Measurements from ENCODE around the gene SEC14L5. TPM values are rescaled to one million over a fixed set of nuclear protein-coding genes. Genes with fewer than 3 reads are reported as not detected.

The SEC14L5 gene
- total RNA-seq, 1 experiment from 2014 or later: 0.27 TPM

GRCh38 chr16:4987250-4987579 lies 29.1 kb downstream of the SEC14L5 start:
- TF ChIP-seq ZFX (IDR thresholded peaks at IDR 0.05): no peak
- TF ChIP-seq MAX (IDR thresholded peaks at IDR 0.05): no peak
- Histone ChIP-seq H3K36me3 (ENCODE audit: control insufficient read depth in 1 of 2, insufficient read depth in 2 of 2, low read length in 2 of 2) (no peaks in the 10 kb centered on the region), H3K27ac (ENCODE audit: low read depth, low read length) (no peak overlapping the region), H3K9ac (ENCODE audit: low read length) (no peak overlapping the region), H3K79me2 (ENCODE audit: insufficient read depth, low read length) (no peaks in the 10 kb centered on the region), H4K20me1 (ENCODE audit: insufficient read depth) (no peaks in the 10 kb centered on the region), H3K9me2 (ENCODE audit: insufficient read depth) (no peaks in the 10 kb centered on the region), H2AFZ (ENCODE audit: low read depth, low read length, poor library complexity, severe bottlenecking) (no peak overlapping the region), H3K9me3 (ENCODE audit: control insufficient read depth in 1 of 2, insufficient read depth in 1 of 2, low read depth in 1 of 2, low read length in 2 of 2) (no peaks in the 10 kb centered on the region), H3K4me2 (ENCODE audit: low read length) (no peak overlapping the region), H3K4me3 (replicated peaks in 1 of 2; ENCODE audit: low read depth in 1 of 2, low read length in 2 of 2) (no peak overlapping the region), H3K4me1 (ENCODE audit: control insufficient read depth in 1 of 2, insufficient read depth in 2 of 2, low read length in 2 of 2) (no peaks in the 10 kb centered on the region), H3K27me3 (ENCODE audit: insufficient read depth, low read length) (no peaks in the 10 kb centered on the region)
- DNase-seq (ENCODE audit: low read depth, low spot score): no peak
- ATAC-seq: no peak
- ChIA-PET CTCF (no interaction called here), RAD21 (ENCODE audit: low non-redundant PET in 1 of 2, low total read pairs in 2 of 2, uncharacterized antibody in 2 of 2, unreplicated experiment in 2 of 2) (no interaction called here), POLR2A (no interaction called here)
- intact Hi-C loops (cut with micrococcal nuclease): no loop called here
- no TSS peak for BruUV-seq (replicated peaks)

DNA sequence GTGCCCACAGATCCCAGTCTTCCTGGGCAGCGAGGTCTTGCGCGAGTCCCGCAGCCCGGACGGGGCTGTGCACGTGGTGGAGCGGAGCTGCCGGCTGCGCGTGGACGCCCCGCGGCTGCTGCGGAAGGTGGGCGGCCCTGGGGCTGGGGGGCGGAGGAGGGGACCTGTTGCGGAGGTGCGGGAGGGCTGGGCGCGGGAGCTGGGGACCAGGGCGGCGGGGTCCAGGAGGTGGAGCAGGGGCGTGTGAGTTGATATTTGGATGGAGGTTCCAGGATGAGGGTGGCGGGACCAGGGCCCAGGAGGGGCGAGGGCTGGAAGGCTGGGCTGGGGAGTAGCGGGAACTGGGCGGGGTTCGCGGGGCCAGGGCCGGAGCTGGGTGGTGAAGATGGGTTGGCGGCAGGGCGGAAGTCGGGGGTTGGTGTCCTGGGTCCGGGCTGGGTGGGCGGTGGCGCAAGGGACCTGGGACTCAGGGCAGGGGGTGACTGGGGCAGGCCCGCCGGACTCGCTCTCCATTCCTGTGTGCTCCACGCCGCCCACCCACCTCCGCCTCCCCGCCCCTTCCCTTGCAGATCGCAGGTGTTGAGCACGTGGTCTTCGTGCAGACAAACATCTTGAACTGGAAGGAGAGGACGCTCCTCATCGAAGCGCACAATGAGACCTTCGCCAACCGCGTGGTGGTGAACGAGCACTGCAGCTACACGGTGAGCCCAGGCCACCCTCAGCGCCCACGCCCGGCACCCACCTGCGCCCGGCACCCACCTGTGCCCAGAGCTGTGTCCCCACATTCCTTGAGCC lies 29.6 kb downstream of the SEC14L5 start:
- Histone ChIP-seq H3K36me3 (ENCODE audit: control insufficient read depth in 1 of 2, insufficient read depth in 2 of 2, low read length in 2 of 2) (no peaks in the 10 kb centered on the region), H3K9me2 (ENCODE audit: insufficient read depth) (no peaks in the 10 kb centered on the region), H3K4me1 (ENCODE audit: control insufficient read depth in 1 of 2, insufficient read depth in 2 of 2, low read length in 2 of 2) (no peaks in the 10 kb centered on the region), H3K4me3 (replicated peaks in 1 of 2; ENCODE audit: low read depth in 1 of 2, low read length in 2 of 2) (no peak overlapping the region), H3K9me3 (ENCODE audit: control insufficient read depth in 1 of 2, insufficient read depth in 1 of 2, low read depth in 1 of 2, low read length in 2 of 2) (no peaks in the 10 kb centered on the region), H2AFZ (ENCODE audit: low read depth, low read length, poor library complexity, severe bottlenecking) (no peak overlapping the region), H3K79me2 (ENCODE audit: insufficient read depth, low read length) (no peaks in the 10 kb centered on the region), H3K9ac (ENCODE audit: low read length) (no peak overlapping the region), H3K27ac (ENCODE audit: low read depth, low read length) (no peak overlapping the region), H3K27me3 (ENCODE audit: insufficient read depth, low read length) (no peaks in the 10 kb centered on the region), H4K20me1 (ENCODE audit: insufficient read depth) (no peaks in the 10 kb centered on the region), H3K4me2 (ENCODE audit: low read length) (no peak overlapping the region)
- ATAC-seq (no peak), DNase-seq (ENCODE audit: low read depth, low spot score) (no peak)
- no peak for TF ChIP-seq POLR2A (IDR thresholded peaks at IDR 0.05; ENCODE audit: borderline replicate concordance, extremely low read depth, insufficient read depth, insufficient read length)
- TF ChIP-seq ELF1 (IDR thresholded peaks at IDR 0.05; ENCODE audit: borderline replicate concordance, low read depth): no peak
- no peak for TF ChIP-seq EZH2 (IDR thresholded peaks at IDR 0.05)
- TF ChIP-seq ZFX (IDR thresholded peaks at IDR 0.05): no peak
- TF ChIP-seq RAD21 (IDR thresholded peaks at IDR 0.05; ENCODE audit: low read depth): no peak
- TF ChIP-seq ZNF274 (IDR thresholded peaks at IDR 0.05; ENCODE audit: low read depth, low read length): no peak
- TF ChIP-seq POLR2AphosphoS5 (IDR thresholded peaks at IDR 0.05; ENCODE audit: low read depth, low read length): no peak
- no peak for TF ChIP-seq SRF (IDR thresholded peaks at IDR 0.05; ENCODE audit: low read depth)
- TF ChIP-seq MAX (IDR thresholded peaks at IDR 0.05): no peak
- TF ChIP-seq REST (IDR thresholded peaks at IDR 0.05; ENCODE audit: low read depth): no peak
- TF ChIP-seq ATF3 (IDR thresholded peaks at IDR 0.05): no peak
- no peak for TF ChIP-seq CEBPB (IDR thresholded peaks at IDR 0.05; ENCODE audit: low read depth)
- no TSS peak for BruUV-seq (replicated peaks)
- ChIA-PET CTCF (no interaction called here), POLR2A (no interaction called here), RAD21 (ENCODE audit: low non-redundant PET in 1 of 2, low total read pairs in 2 of 2, uncharacterized antibody in 2 of 2, unreplicated experiment in 2 of 2) (no interaction called here)
- intact Hi-C loops (cut with micrococcal nuclease): no loop called here
